Heart right ventricle (tissue), 16 donors: ENCODE data around the gene ITPRID2. TPM values are rescaled to one million over a fixed set of nuclear protein-coding genes. Genes with fewer than 3 reads are reported as not detected.

Source experiments
- ATAC-seq, 8 donors: fragments of 200-7000 bp; cut with Tn5 transposase; one replicate each; pipeline ENCODE4 v1.9.1; 2020; ENCODE audit warnings: mild to moderate bottlenecking in 8 of 8, moderate library complexity in 8 of 8, moderate number of reproducible peaks in 1 of 8
- DNase-seq, 2 donors: peaks; one replicate each; pipeline ENCODE4 v3.0.0-alpha.2; 2020
- H3K27ac ChIP-seq, 10 donors: fragments of 200-600 bp; sonication (generic) in 2 of 10; one replicate each; pipeline versions ENCODE4 v1.5.0 to v1.8.0; 2020 to 2022; ENCODE audit warnings: mild to moderate bottlenecking in 3 of 10
- H3K27me3 ChIP-seq, 7 donors: fragments of 200-600 bp; one replicate each; pipeline ENCODE4 v1.8.0; 2021 to 2022; ENCODE audit warnings: mild to moderate bottlenecking in 2 of 7
- H3K36me3 ChIP-seq, 9 donors: fragments of 200-600 bp; sonication (generic) in 1 of 9; one replicate each; pipeline versions ENCODE4 v1.5.0 to v1.8.0; 2020 to 2022; ENCODE audit warnings: mild to moderate bottlenecking in 2 of 9
- H3K4me1 ChIP-seq, 9 donors: fragments of 200-600 bp; sonication (generic) in 1 of 9; one replicate each; pipeline versions ENCODE4 v1.5.0 to v1.8.0; 2020 to 2022; ENCODE audit warnings: mild to moderate bottlenecking in 4 of 9
- H3K4me3 ChIP-seq, 10 donors: fragments of 200-600 bp; sonication (generic) in 2 of 10; one replicate each; pipeline versions ENCODE4 v1.5.0 to v1.8.0; 2020 to 2022; ENCODE audit warnings: mild to moderate bottlenecking in 7 of 10, moderate library complexity in 2 of 10
- H3K9me3 ChIP-seq, 11 donors: fragments of 200-600 bp in 10 of 11; sonication (generic) in 2 of 11; one replicate each; pipeline versions ENCODE4 v1.5.0 to v1.8.0; 2013 to 2022; ENCODE audit warnings: mild to moderate bottlenecking in 2 of 11, control low read depth in 1 of 11, moderate library complexity in 1 of 11
- WGBS, 2 donors: extraction: QIAGEN DNeasy Blood & Tissue Kit; methylation state at CpG; one replicate each; pipeline ENCODE4 v1.1.7; 2013; ENCODE audit warnings: inconsistent platforms in 1 of 2; 5-methylcytosine and 5-hydroxymethylcytosine counted together
- intact Hi-C, 10 donors: fragments of 100-400 bp; cut with DNase I; formaldehyde crosslinking; loops; one replicate each; pipeline versions ENCODE4 v1.11.1 to v1.14.2; 2022
- polyA plus RNA-seq, 2 donors: library from polyadenylated mRNA; stranded (reverse); fragments of 200-250 nt; gene quantifications; one replicate each; pipeline ENCODE4 v1.2.3, GENCODE V29; 2013
- total RNA-seq, 10 donors: library from RNA; stranded (reverse); fragmentation: NEBNext Ultra II Directional in 3 of 10; extraction: Animal tissue kit (Norgen Biotek cat#: 25700) in 3 of 10; gene quantifications; one replicate each; pipeline versions ENCODE4 v1.2.1 to v1.2.4, GENCODE V29; 2021 to 2023
- TF ChIP-seq, protein P1 (sequence below), 9 donors: fragments of 200-600 bp; sonication (generic) in 2 of 9; IDR thresholded peaks; one replicate each; pipeline versions ENCODE4 v1.5.0 to v1.8.0; 2021 to 2022; ENCODE audit warnings: antibody characterized with exemption in 9 of 9, mild to moderate bottlenecking in 5 of 9, moderate library complexity in 1 of 9
- donor health status: Arrhythmogenic right ventricular cardiomyopathy.
- donor health status: ischemic (EF 13 %, LVEDD 7.1; RV severe dilation, severe dysfunction).
- donor health status: healthy with polysubstance abuse.
- donor health status: DM: no; HTN: yes; CAD: no.
- donor health status: DM: no; HTN: no; CAD: no.
- donor health status: ischemic (EF 25% LVEDD 6.9; RV normal size, moderate dysfunction).
- donor health status: ischemic (EF 25% LVEDD 5.7; RV mildly dilated, moderate dysfunction).
- donor health status: healthy.
- donor health status: DM: yes; HTN: yes; CAD: no.
- donor health status: Ischemic cardiomyopathy.
- donor health status: ischemic (EF 35%, LVEDD 5.7; RV mildly dilated, moderate dysfunction).
- donor health status: nonischemic (EF 11% LVEDD 7.7; RV severe dilation, severe dysfunction).
- donor health status: DM: yes; HTN: yes; CAD: no.
- donor health status: PGD.
- donor health status: ischemic (EF 29% LVEDD 5.4; RV normal size, mild dysfunction).
- donor health status: nonischemic (EF 23%, LVEDD 6.1; RV moderate dilation, normal function).

Gene ITPRID2
- total and polyA plus RNA-seq, 12 donors, result 30.6 to 119 (median 67.9) TPM

DNA sequence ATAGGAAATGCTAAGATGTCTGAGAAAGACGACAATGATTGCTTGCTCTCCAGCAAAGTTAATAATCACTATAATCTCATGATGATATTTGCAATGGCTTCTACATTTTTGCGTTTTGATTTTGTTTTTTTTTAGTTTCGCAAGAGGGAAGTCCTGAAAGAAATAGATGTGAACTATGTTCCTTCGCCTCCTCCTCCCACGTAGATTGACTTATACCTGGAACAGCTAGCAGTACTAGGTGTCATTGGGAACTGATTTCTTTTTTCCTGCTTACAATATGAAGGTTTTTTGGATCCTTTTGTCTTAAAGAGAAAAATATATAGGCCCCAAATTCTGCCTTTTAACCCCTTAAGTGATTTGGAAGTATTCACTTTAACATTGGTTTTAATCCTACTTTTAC, 26.7 kb downstream of the ITPRID2 start:
- Histone ChIP-seq H3K4me3 (no peak overlapping the region), H3K27me3 (no peaks in the 10 kb centered on the region), H3K9me3 (no peaks in the 10 kb centered on the region), H3K4me1 (peaks cover 0 to 6% (median 0%) of the 10 kb centered on the region in 9 donors), H3K36me3 (peaks cover 0 to 100% (median 80%) of the 10 kb centered on the region in 9 donors), H3K27ac (no peak overlapping the region)
- ATAC-seq, result no peak
- WGBS, 2 donors, result 90 to 94% methylated on average over 5 of the region's 5 CpGs
- DNase-seq, result no peak
- TF ChIP-seq, protein P1, sequence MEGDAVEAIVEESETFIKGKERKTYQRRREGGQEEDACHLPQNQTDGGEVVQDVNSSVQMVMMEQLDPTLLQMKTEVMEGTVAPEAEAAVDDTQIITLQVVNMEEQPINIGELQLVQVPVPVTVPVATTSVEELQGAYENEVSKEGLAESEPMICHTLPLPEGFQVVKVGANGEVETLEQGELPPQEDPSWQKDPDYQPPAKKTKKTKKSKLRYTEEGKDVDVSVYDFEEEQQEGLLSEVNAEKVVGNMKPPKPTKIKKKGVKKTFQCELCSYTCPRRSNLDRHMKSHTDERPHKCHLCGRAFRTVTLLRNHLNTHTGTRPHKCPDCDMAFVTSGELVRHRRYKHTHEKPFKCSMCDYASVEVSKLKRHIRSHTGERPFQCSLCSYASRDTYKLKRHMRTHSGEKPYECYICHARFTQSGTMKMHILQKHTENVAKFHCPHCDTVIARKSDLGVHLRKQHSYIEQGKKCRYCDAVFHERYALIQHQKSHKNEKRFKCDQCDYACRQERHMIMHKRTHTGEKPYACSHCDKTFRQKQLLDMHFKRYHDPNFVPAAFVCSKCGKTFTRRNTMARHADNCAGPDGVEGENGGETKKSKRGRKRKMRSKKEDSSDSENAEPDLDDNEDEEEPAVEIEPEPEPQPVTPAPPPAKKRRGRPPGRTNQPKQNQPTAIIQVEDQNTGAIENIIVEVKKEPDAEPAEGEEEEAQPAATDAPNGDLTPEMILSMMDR (IDR thresholded peaks at IDR 0.05), result no peak
- intact Hi-C loops, result no loop called here

DNA sequence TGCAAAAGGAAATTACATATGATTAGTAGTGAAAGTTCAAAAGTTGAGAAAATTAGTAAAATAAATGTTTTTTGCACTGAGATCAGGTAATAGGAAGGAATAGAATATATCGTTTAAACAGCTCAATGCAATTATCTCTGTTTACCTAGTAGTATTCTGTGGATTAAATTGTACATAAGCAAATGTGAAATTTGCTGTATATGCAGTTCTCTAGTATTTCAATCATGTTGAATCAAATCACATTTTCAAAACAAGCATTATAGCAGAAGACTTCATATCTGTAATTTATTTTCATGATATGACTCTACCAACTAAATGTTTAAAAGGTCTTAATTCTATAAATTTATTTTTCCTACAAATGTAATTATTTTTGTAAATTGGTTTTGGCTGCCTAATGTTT, 31.6 kb downstream of the ITPRID2 start:
- Histone ChIP-seq H3K4me1 (peaks cover 0 to 44% (median 9%) of the 10 kb centered on the region in 9 donors), H3K27me3 (no peaks in the 10 kb centered on the region), H3K4me3 (no peak overlapping the region), H3K9me3 (no peaks in the 10 kb centered on the region), H3K27ac (no peak overlapping the region), H3K36me3 (peaks cover 0 to 100% (median 54%) of the 10 kb centered on the region in 9 donors)
- DNase-seq, result no peak
- intact Hi-C loops, result loop anchor here in 1 of 10 donors (10.0 kb wide), 1 partner anchor 152 kb away; no protein-coding TSS in a partner anchor
- ATAC-seq, result no peak
- TF ChIP-seq, protein P1 (IDR thresholded peaks at IDR 0.05), result no peak
- WGBS, 2 donors, result 88 to 100% methylated on average over 1 of the region's 1 CpG

DNA sequence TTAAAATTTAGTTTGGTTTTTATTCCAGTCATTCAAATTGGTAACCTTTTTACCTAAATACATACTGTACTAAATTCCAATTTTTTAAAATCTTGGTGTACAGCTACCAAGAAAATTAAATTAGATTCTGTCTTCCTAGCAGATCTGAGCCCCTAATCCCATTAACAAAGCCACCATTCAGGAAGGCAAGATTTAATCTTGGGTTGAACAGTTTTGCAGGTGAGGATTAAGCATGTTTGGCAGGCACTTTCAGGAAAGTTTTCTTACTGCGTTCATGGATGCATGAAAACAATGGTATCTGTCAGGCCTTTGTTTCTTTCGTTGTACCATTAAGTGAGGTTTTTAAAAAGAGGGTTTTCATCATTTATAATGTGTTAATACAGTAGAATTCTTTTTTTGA, 32.8 kb downstream of the ITPRID2 start:
- Histone ChIP-seq H3K4me1 (peaks cover 0 to 46% (median 9%) of the 10 kb centered on the region in 9 donors), H3K4me3 (no peak overlapping the region), H3K27me3 (no peaks in the 10 kb centered on the region), H3K27ac (no peak overlapping the region), H3K9me3 (no peaks in the 10 kb centered on the region), H3K36me3 (peaks cover 0 to 100% (median 49%) of the 10 kb centered on the region in 9 donors)
- ATAC-seq, result no peak
- intact Hi-C loops, result loop anchor here in 1 of 10 donors (10.0 kb wide), 1 partner anchor 150 kb away; no protein-coding TSS in a partner anchor
- TF ChIP-seq, protein P1 (IDR thresholded peaks at IDR 0.05), result no peak
- 56 to 70% methylated on average over 2 of the region's 2 CpGs for WGBS, 2 donors
- DNase-seq, result no peak

DNA sequence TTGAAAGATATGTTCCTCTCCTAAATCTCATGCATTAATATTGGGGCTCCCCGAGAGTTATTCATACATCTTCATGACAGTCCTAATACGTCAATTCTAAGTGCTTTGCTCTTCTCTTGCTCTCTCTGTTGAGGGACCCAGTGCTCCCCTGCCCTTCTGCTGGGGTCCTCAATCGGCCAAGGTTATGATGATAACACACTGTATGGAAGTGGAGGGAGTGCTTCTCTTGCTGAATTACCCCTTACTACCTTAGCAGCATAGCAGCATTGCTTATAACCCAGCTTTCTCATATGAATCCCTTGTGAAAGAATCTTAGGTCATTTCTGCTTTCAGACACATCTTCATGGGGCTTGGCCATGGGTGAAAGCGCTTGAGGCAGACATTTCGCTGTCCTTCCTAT, 43.2 kb downstream of the ITPRID2 start:
- DNase-seq (no peak), ATAC-seq (no peak)
- 89 to 92% methylated on average over 5 of the region's 5 CpGs for WGBS, 2 donors
- Histone ChIP-seq H3K4me1 (peaks cover 0 to 9% (median 0%) of the 10 kb centered on the region in 9 donors), H3K4me3 (no peak overlapping the region), H3K27ac (no peak overlapping the region), H3K27me3 (no peaks in the 10 kb centered on the region), H3K9me3 (no peaks in the 10 kb centered on the region), H3K36me3 (peaks cover 0 to 21% (median 12%) of the 10 kb centered on the region in 9 donors)
- TF ChIP-seq, protein P1 (IDR thresholded peaks at IDR 0.05), result no peak
- intact Hi-C loops, result no loop called here
